ENCODE measurements around the gene CNOT6L.

Gene CNOT6L

DNA sequence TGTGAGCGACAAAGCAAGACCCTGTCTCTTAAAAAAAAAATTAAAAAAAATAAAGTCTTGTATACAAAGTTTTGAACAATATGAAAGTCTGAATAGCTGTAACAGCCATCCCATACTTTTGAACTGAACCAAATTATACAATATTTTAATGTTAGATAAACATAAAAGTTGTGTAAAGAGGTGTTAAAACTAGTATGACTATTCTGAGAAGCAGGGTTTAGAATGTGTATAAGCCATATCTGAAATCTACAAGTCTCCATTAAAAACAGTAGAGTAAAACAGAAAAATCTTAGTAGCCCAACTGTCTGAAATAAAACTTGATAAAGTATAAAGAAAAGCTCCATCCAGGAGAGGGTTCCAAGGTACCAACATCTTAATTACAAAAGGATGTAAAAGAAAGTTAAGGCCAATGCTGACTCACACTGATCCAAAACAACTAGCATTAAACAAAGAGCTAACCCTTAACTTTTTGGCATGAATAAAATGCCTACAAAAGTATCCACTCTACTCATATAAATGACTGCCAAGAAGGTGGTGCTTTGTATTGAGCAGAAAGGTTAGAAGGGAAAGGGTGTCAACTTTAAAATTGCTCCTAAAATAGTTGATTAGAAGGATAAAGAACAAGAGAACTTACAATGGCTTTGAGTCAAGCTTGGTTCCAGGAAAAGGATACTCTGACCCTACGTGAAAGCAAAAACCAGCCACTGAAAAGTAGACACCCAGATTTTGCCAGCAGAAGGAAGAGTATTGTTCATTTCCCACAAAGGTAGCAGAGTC, 18.5 kb downstream of the CNOT6L start:
- Histone ChIP-seq H3K36me3 (no peaks in the 10 kb centered on the region), H3K9me3 (no peaks in the 10 kb centered on the region), H3K4me1 (peaks cover 0 to 77% (median 25%) of the 10 kb centered on the region in 4 donors), H3K27ac (no peak overlapping the region), H3K4me3 (no peak overlapping the region), H3K27me3 (no peaks in the 10 kb centered on the region)
- TF ChIP-seq, protein P1, sequence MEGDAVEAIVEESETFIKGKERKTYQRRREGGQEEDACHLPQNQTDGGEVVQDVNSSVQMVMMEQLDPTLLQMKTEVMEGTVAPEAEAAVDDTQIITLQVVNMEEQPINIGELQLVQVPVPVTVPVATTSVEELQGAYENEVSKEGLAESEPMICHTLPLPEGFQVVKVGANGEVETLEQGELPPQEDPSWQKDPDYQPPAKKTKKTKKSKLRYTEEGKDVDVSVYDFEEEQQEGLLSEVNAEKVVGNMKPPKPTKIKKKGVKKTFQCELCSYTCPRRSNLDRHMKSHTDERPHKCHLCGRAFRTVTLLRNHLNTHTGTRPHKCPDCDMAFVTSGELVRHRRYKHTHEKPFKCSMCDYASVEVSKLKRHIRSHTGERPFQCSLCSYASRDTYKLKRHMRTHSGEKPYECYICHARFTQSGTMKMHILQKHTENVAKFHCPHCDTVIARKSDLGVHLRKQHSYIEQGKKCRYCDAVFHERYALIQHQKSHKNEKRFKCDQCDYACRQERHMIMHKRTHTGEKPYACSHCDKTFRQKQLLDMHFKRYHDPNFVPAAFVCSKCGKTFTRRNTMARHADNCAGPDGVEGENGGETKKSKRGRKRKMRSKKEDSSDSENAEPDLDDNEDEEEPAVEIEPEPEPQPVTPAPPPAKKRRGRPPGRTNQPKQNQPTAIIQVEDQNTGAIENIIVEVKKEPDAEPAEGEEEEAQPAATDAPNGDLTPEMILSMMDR (IDR thresholded peaks at IDR 0.05), result no peak
- intact Hi-C loops (cut with DNase I; ENCODE audit: low total_unique reads), result no loop called here
- no peak for DNase-seq

DNA sequence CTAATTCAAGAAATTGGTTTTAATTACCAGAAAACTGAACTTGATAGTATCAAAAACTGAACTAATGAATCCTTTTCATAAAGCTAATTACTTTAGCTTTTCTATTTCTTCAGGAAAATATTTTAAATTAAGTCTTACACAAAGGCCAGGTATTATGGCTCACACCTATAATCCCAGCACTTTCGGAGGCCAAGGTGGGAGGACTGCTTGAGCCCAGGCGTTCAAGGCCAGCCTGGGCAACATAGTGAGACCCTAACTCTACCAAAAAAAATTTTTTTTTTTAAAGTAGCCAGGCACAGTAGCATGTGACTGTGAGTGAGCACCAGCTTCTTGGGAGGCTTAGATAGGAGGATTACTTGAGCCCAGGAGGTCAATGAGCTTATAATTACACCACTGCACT, 19.1 kb downstream of the CNOT6L start:
- Histone ChIP-seq H3K27me3 (no peaks in the 10 kb centered on the region), H3K27ac (no peak overlapping the region), H3K4me3 (no peak overlapping the region), H3K9me3 (no peaks in the 10 kb centered on the region), H3K36me3 (no peaks in the 10 kb centered on the region), H3K4me1 (peaks cover 0 to 82% (median 25%) of the 10 kb centered on the region in 4 donors)
- intact Hi-C loops (cut with DNase I; ENCODE audit: low total_unique reads), result no loop called here
- TF ChIP-seq, protein P1 (IDR thresholded peaks at IDR 0.05), result no peak
- no peak for DNase-seq

DNA sequence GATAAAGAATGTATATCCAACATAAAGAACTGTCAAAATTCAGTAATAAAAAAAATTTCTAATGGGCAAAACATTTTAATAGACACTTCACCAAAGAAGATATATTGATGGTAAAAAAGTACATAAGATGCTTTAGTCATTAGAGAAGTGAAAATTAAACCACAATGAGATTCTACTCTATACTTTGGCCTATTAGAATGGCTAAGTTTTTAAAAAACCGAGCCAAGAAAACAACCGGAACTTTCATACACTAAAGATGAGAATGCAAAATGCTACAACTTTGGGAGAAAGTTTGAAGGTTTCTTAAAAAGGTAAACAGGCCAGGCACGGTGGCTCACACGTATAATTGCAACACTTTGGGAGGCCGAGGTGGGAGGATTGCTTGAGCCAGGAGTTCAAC, 20.8 kb downstream of the CNOT6L start:
- H3K27ac ChIP-seq, result peak overlapping the region in 1 of 2 donors; percentile 17
- no peaks in the 10 kb centered on the region for H3K9me3 ChIP-seq
- intact Hi-C loops (cut with DNase I; ENCODE audit: low total_unique reads), result no loop called here
- no peaks in the 10 kb centered on the region for H3K27me3 ChIP-seq
- no peak overlapping the region for H3K4me3 ChIP-seq
- no peak for DNase-seq
- H3K36me3 ChIP-seq, result no peaks in the 10 kb centered on the region
- TF ChIP-seq, protein P1 (IDR thresholded peaks at IDR 0.05), result no peak
- peaks cover 0 to 73% (median 22%) of the 10 kb centered on the region in 4 donors for H3K4me1 ChIP-seq

DNA sequence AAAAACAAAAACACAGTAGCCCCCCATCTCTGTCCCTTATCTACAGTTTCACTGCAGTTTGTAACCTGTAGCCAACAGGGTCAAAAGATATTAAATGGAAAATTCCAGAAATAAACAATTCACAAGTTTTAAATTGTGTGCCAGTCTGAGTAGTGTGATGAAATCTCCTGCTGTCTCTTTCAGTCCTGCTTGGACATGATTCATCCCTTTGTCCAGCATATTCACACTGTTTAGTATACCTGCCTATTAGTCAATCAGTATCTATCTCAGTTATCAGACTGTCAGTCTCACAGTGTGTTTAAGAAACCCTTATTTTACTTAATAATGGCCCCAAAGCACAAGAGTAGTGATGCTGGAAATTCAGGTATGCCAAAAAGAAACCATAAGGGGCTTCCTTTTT, 21.9 kb downstream of the CNOT6L start:
- no peak for DNase-seq
- Histone ChIP-seq H3K36me3 (no peaks in the 10 kb centered on the region), H3K4me3 (no peak overlapping the region), H3K27me3 (no peaks in the 10 kb centered on the region), H3K27ac (no peak overlapping the region), H3K9me3 (no peaks in the 10 kb centered on the region), H3K4me1 (peaks cover 0 to 67% (median 22%) of the 10 kb centered on the region in 4 donors)
- TF ChIP-seq, protein P1 (IDR thresholded peaks at IDR 0.05), result no peak
- intact Hi-C loops (cut with DNase I; ENCODE audit: low total_unique reads), result no loop called here

GRCh38 chr4:77795326-77795725, 23.8 kb downstream of the CNOT6L start:
- peaks cover 0 to 49% (median 14%) of the 10 kb centered on the region in 4 donors for H3K4me1 ChIP-seq
- H3K27me3 ChIP-seq, result no peaks in the 10 kb centered on the region
- TF ChIP-seq, protein P1 (IDR thresholded peaks at IDR 0.05), result no peak
- no peak overlapping the region for H3K4me3 ChIP-seq
- H3K36me3 ChIP-seq, result no peaks in the 10 kb centered on the region
- H3K27ac ChIP-seq, result no peak overlapping the region
- intact Hi-C loops (cut with DNase I; ENCODE audit: low total_unique reads), result no loop called here
- H3K9me3 ChIP-seq, result no peaks in the 10 kb centered on the region
- DNase-seq, result no peak

All from tibial artery (tissue), 4 donors.